Dermis blood vessel endothelial cell (primary cell): ENCODE measurements around the gene PKN2. TPM values are rescaled to one million over a fixed set of nuclear protein-coding genes. Genes with fewer than 3 reads are reported as not detected.

Source experiments
- DNase-seq: peaks from one replicate; pipeline ENCODE4 v3.0.0; 2010
- total RNA-seq: library from RNA; depleted of rRNA; stranded (reverse); fragments of >200 nt; gene quantifications from 2 replicates; pipeline ENCODE4 v1.2.3, GENCODE V29; 2014

PKN2 gene
- total RNA-seq, 1 donor from 2014 or later, result 29.6 TPM

GRCh38 chr1:88735909-88736308 is 51.8 kb downstream of the PKN2 start:
- no peak for DNase-seq

- DNase-seq, result peak; percentile 64
Measured at GRCh38 chr1:88736633-88737248, 52.7 kb downstream of the PKN2 start.

GRCh38 chr1:88737338-88737927 is 53.4 kb downstream of the PKN2 start:
- DNase-seq, result no peak

- no peak for DNase-seq
Measured at GRCh38 chr1:88740784-88741183, 56.7 kb downstream of the PKN2 start.

- peak; percentile 32 for DNase-seq
Measured at GRCh38 chr1:88741413-88741812, 57.3 kb downstream of the PKN2 start.

- no peak for DNase-seq
Measured at GRCh38 chr1:88742531-88742930, 58.5 kb downstream of the PKN2 start.

- DNase-seq, result no peak
Measured at GRCh38 chr1:88744142-88744541, 60.1 kb downstream of the PKN2 start.

GRCh38 chr1:88746916-88747315 is 62.8 kb downstream of the PKN2 start:
- DNase-seq, result no peak

- DNase-seq, result no peak
Measured at GRCh38 chr1:88751714-88752113, 67.6 kb downstream of the PKN2 start.

- no peak for DNase-seq
Measured at GRCh38 chr1:88753506-88753905, 69.4 kb downstream of the PKN2 start.

GRCh38 chr1:88763649-88764406 is 79.8 kb downstream of the PKN2 start:
- no peak for DNase-seq

- peak; percentile 21 for DNase-seq
Measured at GRCh38 chr1:88768187-88768586, 84.1 kb downstream of the PKN2 start.

GRCh38 chr1:88768816-88769215 is 84.7 kb downstream of the PKN2 start:
- DNase-seq, result no peak

GRCh38 chr1:88773540-88774150 is 89.6 kb downstream of the PKN2 start:
- DNase-seq, result no peak

GRCh38 chr1:88774151-88774556 is 90.1 kb downstream of the PKN2 start:
- no peak for DNase-seq

- no peak for DNase-seq
Measured at GRCh38 chr1:88777604-88778149, 93.6 kb downstream of the PKN2 start.

- DNase-seq, result no peak
Measured at GRCh38 chr1:88779880-88780279, 95.8 kb downstream of the PKN2 start.

- no peak for DNase-seq
Measured at GRCh38 chr1:88780485-88780884, 96.4 kb downstream of the PKN2 start.

- no peak for DNase-seq
Measured at GRCh38 chr1:88783145-88783544, 99.1 kb downstream of the PKN2 start.

- no peak for DNase-seq
Measured at GRCh38 chr1:88784551-88784950, 100.5 kb downstream of the PKN2 start.

- no peak for DNase-seq
Measured at GRCh38 chr1:88787023-88787903, 103.2 kb downstream of the PKN2 start.

- no peak for DNase-seq
Measured at GRCh38 chr1:88791192-88791591, 107.1 kb downstream of the PKN2 start.
